SK-N-SH (cell line): ENCODE measurements around the gene SPATA21. TPM values are rescaled to one million over a fixed set of nuclear protein-coding genes. Genes with fewer than 3 reads are reported as not detected.

ENCODE experiments used
- CTCF ChIA-PET: fragments of 300-600, 350-600 bp; formaldehyde crosslinking; extraction: SDS; loops from one replicate; lab custom pipeline; 2021; lab: Yijun Ruan, JAX
- POLR2A ChIA-PET: fragments of 350-600 bp; sonication (Branson Sonifier 250); formaldehyde crosslinking; extraction: SDS; loops from one replicate; lab custom pipeline; 2020; ENCODE audit warnings: antibody characterized with exemption, inconsistent platforms; lab: Yijun Ruan, JAX
- DNase-seq: peaks from one replicate; pipeline ENCODE4 v3.0.0; 2012
- H2AFZ ChIP-seq: fragments of 200-600 bp; sonication (generic); 2 replicates; pipeline ENCODE4 v1.8.1; 2016; ENCODE audit warnings: antibody characterized with exemption, mild to moderate bottlenecking, low read depth
- H3F3A ChIP-seq: fragments of 200-600 bp; sonication (generic); replicated peaks from 2 replicates; pipeline ENCODE3; 2016; ENCODE audit warnings: antibody characterized with exemption, mild to moderate bottlenecking; ENCODE audit not compliant: insufficient read depth
- H3K27ac ChIP-seq, 2 experiments: fragments of 200-500 bp in 1 of 2; fragments of 200-600 bp in 1 of 2; sonication (Bioruptor generic) in 1 of 2; sonication (generic), shearing (Covaris generic) in 1 of 2; 2 replicates each; pipeline versions ENCODE4 v1.5.1 to v1.6.1; 2014 to 2016; ENCODE audit warnings: low read depth in 2 of 2, inconsistent platforms in 1 of 2, low read length in 1 of 2, mild to moderate bottlenecking in 1 of 2, mixed read lengths in 1 of 2
- H3K27me3 ChIP-seq: fragments of 200-600 bp; sonication (generic), shearing (Covaris generic); 2 replicates; pipeline ENCODE4 v1.6.1; 2016; ENCODE audit warnings: mixed run types; ENCODE audit not compliant: insufficient read depth
- H3K36me3 ChIP-seq, 2 experiments: fragments of 200-500 bp in 1 of 2; fragments of 200-600 bp in 1 of 2; sonication (Bioruptor generic) in 1 of 2; sonication (generic) in 1 of 2; replicated peaks in 1 of 2; 2 replicates each; pipeline versions ENCODE3 to v1.5.1; 2014 to 2016; ENCODE audit warnings: low read length in 1 of 2, mild to moderate bottlenecking in 1 of 2; ENCODE audit not compliant: insufficient read depth in 2 of 2, control insufficient read depth in 1 of 2
- H3K4me1 ChIP-seq, 2 experiments: fragments of 200-500 bp in 1 of 2; fragments of 200-600 bp in 1 of 2; sonication (Bioruptor generic) in 1 of 2; sonication (generic), shearing (Covaris generic) in 1 of 2; 2 replicates each; pipeline versions ENCODE4 v1.5.1 to v1.6.1; 2014 to 2016; ENCODE audit warnings: low read depth in 1 of 2, low read length in 1 of 2, mixed run types in 1 of 2; ENCODE audit not compliant: insufficient read depth in 2 of 2, control insufficient read depth in 1 of 2
- H3K4me2 ChIP-seq: fragments of 200-600 bp; sonication (generic), shearing (Covaris generic); 2 replicates; pipeline ENCODE4 v1.6.1; 2017; ENCODE audit warnings: mixed run types
- H3K4me3 ChIP-seq, 2 experiments: fragments of 200-500 bp in 1 of 2; fragments of 200-600 bp in 1 of 2; sonication (Bioruptor generic) in 1 of 2; sonication (generic), shearing (Covaris generic) in 1 of 2; 2 replicates each; pipeline versions ENCODE4 v1.5.1 to v1.8.1; 2014 to 2016; ENCODE audit warnings: low read depth in 2 of 2, inconsistent platforms in 1 of 2, low read length in 1 of 2, mild to moderate bottlenecking in 1 of 2, mixed read lengths in 1 of 2, moderate library complexity in 1 of 2
- H3K79me2 ChIP-seq: fragments of 200-600 bp; sonication (generic); 2 replicates; pipeline ENCODE4 v1.8.1; 2017; ENCODE audit warnings: mild to moderate bottlenecking; ENCODE audit not compliant: insufficient read depth
- H3K9ac ChIP-seq: fragments of 200-600 bp; sonication (generic); 2 replicates; pipeline ENCODE4 v1.6.1; 2017; ENCODE audit warnings: mixed run types
- H3K9me2 ChIP-seq: fragments of 200-600 bp; sonication (generic); 2 replicates; pipeline ENCODE4 v1.6.1; 2017; ENCODE audit warnings: mixed run types
- H3K9me3 ChIP-seq: fragments of 200-600 bp; sonication (generic); 2 replicates; pipeline ENCODE4 v1.6.1; 2017; ENCODE audit warnings: mixed run types, mild to moderate bottlenecking, moderate library complexity
- H4K20me1 ChIP-seq: fragments of 200-600 bp; sonication (generic); 2 replicates; pipeline ENCODE4 v1.6.1; 2017; ENCODE audit warnings: mild to moderate bottlenecking, mixed run types; ENCODE audit not compliant: insufficient read depth
- CHD2 ChIP-seq: fragments of 150-350 bp; IDR thresholded peaks from 2 replicates; pipeline ENCODE4 v1.6.1; 2018; ENCODE audit warnings: low read length; ENCODE audit not compliant: partially characterized antibody
- FOSL2 ChIP-seq: IDR thresholded peaks from 2 replicates; pipeline ENCODE4 v1.4.0; 2012; ENCODE audit warnings: low read depth, mild to moderate bottlenecking, moderate library complexity, borderline replicate concordance
- FOXJ3 ChIP-seq: sonication (generic); formaldehyde crosslinking; IDR thresholded peaks from 2 replicates; pipeline ENCODE4 v1.5.1; 2020; ENCODE audit warnings: mild to moderate bottlenecking, missing genetic modification reagents
- GABPA ChIP-seq: IDR thresholded peaks from 2 replicates; pipeline ENCODE4 v1.4.0; 2012; ENCODE audit warnings: low read depth, mild to moderate bottlenecking
- GATA2 ChIP-seq: sonication (generic); formaldehyde crosslinking; IDR thresholded peaks from 2 replicates; pipeline ENCODE4 v1.5.0; 2020; ENCODE audit warnings: mild to moderate bottlenecking, missing genetic modification reagents
- JUND ChIP-seq: IDR thresholded peaks from 2 replicates; pipeline ENCODE4 v1.4.0; 2012
- RAD21 ChIP-seq: IDR thresholded peaks from 2 replicates; pipeline ENCODE4 v1.6.1; 2012; ENCODE audit warnings: mild to moderate bottlenecking, low read length
- RCOR1 ChIP-seq: fragments of 150-350 bp; IDR thresholded peaks from 2 replicates; pipeline ENCODE4 v1.6.1; 2017; ENCODE audit warnings: antibody characterized with exemption, low read length
- RFX5 ChIP-seq: IDR thresholded peaks from 2 replicates; pipeline ENCODE4 v1.6.1; 2012; ENCODE audit warnings: mild to moderate bottlenecking, improper control_type of control experiment, low read length
- SMC3 ChIP-seq: IDR thresholded peaks from 2 replicates; pipeline ENCODE4 v1.6.1; 2012; ENCODE audit warnings: low read depth, low read length, improper control_type of control experiment
- TCF12 ChIP-seq: IDR thresholded peaks from 2 replicates; pipeline ENCODE4 v1.4.0; 2012
- TEAD4 ChIP-seq: IDR thresholded peaks from 2 replicates; pipeline ENCODE4 v1.4.0; 2012; ENCODE audit warnings: mild to moderate bottlenecking, borderline replicate concordance; ENCODE audit not compliant: insufficient read depth
- WGBS: methylation state at CpG from one replicate; pipeline ENCODE4 v1.1.6; 2017; ENCODE audit warnings: low lambda C conversion rate; 5-methylcytosine and 5-hydroxymethylcytosine counted together
- polyA plus RNA-seq, 3 experiments: library from polyadenylated mRNA; depleted of rRNA; stranded (reverse); fragments of >200 nt; gene quantifications; 2 replicates each; pipeline ENCODE4 v1.2.3, GENCODE V29; 2012
- TF ChIP-seq, protein P1 (sequence below): fragments of 150-350 bp; IDR thresholded peaks from 2 replicates; pipeline ENCODE4 v1.6.1; 2016; ENCODE audit warnings: mild to moderate bottlenecking, low read depth, low read length
- TF ChIP-seq, protein P2 (sequence below): IDR thresholded peaks from 2 replicates; pipeline ENCODE4 v1.4.0; 2012; ENCODE audit warnings: low read depth
- TF ChIP-seq, protein P3 (sequence below): IDR thresholded peaks from 2 replicates; pipeline ENCODE4 v1.4.0; 2012; ENCODE audit warnings: low read depth, borderline replicate concordance
- TF ChIP-seq, protein P4 (sequence below): IDR thresholded peaks from 2 replicates; pipeline ENCODE4 v1.4.0; 2012; ENCODE audit warnings: low read depth, borderline replicate concordance
- TF ChIP-seq, protein P5 (sequence below): fragments of 200-600 bp; sonication (generic); IDR thresholded peaks from 2 replicates; pipeline ENCODE4 v1.6.1; 2017; ENCODE audit warnings: antibody characterized with exemption, mild to moderate bottlenecking, moderate library complexity

The SPATA21 gene
- polyA plus RNA-seq, 1 of the 3 experiments (the other 2 are of a cell fraction) = 0.10 TPM

DNA sequence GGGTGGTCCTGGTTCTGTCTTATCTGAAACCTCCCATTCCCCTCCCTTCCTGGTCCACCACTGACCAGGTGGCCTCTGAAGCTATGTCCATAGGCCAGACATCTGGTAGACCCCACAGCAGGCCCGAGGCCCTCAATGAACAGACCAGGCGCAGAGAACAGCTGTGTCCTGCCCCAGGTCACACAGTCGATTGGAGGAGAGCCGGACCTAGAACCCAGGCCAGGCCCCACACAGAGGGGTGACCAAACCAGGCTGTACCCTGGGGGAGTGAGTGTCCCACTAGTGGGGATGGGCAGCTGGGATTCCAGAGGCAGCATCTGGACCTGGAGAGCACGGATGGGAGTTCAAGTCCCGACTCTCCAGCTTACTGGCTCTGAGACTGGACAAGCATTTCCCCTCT lies 47.7 kb upstream of the SPATA21 start:
- no peaks in the 10 kb centered on the region for H3K9me3 ChIP-seq
- TF ChIP-seq, protein P1, sequence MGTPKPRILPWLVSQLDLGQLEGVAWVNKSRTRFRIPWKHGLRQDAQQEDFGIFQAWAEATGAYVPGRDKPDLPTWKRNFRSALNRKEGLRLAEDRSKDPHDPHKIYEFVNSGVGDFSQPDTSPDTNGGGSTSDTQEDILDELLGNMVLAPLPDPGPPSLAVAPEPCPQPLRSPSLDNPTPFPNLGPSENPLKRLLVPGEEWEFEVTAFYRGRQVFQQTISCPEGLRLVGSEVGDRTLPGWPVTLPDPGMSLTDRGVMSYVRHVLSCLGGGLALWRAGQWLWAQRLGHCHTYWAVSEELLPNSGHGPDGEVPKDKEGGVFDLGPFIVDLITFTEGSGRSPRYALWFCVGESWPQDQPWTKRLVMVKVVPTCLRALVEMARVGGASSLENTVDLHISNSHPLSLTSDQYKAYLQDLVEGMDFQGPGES = no peak
- TF ChIP-seq, protein P2, sequence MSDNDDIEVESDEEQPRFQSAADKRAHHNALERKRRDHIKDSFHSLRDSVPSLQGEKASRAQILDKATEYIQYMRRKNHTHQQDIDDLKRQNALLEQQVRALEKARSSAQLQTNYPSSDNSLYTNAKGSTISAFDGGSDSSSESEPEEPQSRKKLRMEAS = no peak
- TF ChIP-seq FOXJ3 = no peak
- H3K27me3 ChIP-seq = no peaks in the 10 kb centered on the region
- no peaks in the 10 kb centered on the region for H3K79me2 ChIP-seq
- no peaks in the 10 kb centered on the region for H3K9me2 ChIP-seq
- no peaks in the 10 kb centered on the region for H3K4me1 ChIP-seq
- WGBS = 83% methylated on average over 6 of the region's 6 CpGs
- no peak for DNase-seq
- H2AFZ ChIP-seq = no peak overlapping the region
- H3K27ac ChIP-seq = no peak overlapping the region
- H3K9ac ChIP-seq = no peak overlapping the region
- H3K36me3 ChIP-seq = peaks cover 16 to 25% of the 10 kb centered on the region in 2 experiments
- no peaks in the 10 kb centered on the region for H3F3A ChIP-seq
- ChIA-PET CTCF (no interaction called here), POLR2A (no interaction called here)
- H3K4me3 ChIP-seq = no peak overlapping the region
- H4K20me1 ChIP-seq = no peaks in the 10 kb centered on the region
- no peak overlapping the region for H3K4me2 ChIP-seq

DNA sequence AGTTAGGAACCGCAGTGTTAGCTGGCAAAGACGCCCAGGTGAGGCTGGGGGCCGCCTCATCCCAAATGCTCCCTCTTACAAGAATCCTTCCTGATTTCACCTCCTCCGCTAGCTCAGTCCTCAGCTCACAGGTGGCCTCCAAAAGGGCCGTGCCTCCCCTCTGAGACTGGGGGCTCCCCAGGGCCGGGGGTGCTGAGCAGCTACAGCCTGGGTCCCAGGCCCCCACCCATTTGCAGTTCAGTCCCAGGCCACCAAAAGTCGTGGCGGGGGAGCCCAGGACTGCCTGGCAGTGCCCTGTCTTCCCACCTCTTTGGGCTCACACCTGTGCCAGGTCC lies 47.2 kb upstream of the SPATA21 start:
- no peak overlapping the region for H2AFZ ChIP-seq
- no peak for DNase-seq
- H3K9me2 ChIP-seq = no peaks in the 10 kb centered on the region
- TF ChIP-seq, protein P3, sequence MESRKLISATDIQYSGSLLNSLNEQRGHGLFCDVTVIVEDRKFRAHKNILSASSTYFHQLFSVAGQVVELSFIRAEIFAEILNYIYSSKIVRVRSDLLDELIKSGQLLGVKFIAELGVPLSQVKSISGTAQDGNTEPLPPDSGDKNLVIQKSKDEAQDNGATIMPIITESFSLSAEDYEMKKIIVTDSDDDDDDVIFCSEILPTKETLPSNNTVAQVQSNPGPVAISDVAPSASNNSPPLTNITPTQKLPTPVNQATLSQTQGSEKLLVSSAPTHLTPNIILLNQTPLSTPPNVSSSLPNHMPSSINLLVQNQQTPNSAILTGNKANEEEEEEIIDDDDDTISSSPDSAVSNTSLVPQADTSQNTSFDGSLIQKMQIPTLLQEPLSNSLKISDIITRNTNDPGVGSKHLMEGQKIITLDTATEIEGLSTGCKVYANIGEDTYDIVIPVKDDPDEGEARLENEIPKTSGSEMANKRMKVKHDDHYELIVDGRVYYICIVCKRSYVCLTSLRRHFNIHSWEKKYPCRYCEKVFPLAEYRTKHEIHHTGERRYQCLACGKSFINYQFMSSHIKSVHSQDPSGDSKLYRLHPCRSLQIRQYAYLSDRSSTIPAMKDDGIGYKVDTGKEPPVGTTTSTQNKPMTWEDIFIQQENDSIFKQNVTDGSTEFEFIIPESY = no peak
- TF ChIP-seq, protein P4, sequence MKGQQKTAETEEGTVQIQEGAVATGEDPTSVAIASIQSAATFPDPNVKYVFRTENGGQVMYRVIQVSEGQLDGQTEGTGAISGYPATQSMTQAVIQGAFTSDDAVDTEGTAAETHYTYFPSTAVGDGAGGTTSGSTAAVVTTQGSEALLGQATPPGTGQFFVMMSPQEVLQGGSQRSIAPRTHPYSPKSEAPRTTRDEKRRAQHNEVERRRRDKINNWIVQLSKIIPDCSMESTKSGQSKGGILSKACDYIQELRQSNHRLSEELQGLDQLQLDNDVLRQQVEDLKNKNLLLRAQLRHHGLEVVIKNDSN = no peak
- TF ChIP-seq GABPA (no peak), GATA2 (no peak), SMC3 (no peak), RAD21 (no peak), CHD2 (no peak), FOSL2 (no peak), TCF12 (no peak), JUND (no peak), RFX5 (no peak), RCOR1 (no peak), TEAD4 (no peak)
- TF ChIP-seq, protein P5, sequence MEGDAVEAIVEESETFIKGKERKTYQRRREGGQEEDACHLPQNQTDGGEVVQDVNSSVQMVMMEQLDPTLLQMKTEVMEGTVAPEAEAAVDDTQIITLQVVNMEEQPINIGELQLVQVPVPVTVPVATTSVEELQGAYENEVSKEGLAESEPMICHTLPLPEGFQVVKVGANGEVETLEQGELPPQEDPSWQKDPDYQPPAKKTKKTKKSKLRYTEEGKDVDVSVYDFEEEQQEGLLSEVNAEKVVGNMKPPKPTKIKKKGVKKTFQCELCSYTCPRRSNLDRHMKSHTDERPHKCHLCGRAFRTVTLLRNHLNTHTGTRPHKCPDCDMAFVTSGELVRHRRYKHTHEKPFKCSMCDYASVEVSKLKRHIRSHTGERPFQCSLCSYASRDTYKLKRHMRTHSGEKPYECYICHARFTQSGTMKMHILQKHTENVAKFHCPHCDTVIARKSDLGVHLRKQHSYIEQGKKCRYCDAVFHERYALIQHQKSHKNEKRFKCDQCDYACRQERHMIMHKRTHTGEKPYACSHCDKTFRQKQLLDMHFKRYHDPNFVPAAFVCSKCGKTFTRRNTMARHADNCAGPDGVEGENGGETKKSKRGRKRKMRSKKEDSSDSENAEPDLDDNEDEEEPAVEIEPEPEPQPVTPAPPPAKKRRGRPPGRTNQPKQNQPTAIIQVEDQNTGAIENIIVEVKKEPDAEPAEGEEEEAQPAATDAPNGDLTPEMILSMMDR = no peak
- TF ChIP-seq, protein P1 = no peak
- no peak overlapping the region for H3K9ac ChIP-seq
- no peaks in the 10 kb centered on the region for H3K79me2 ChIP-seq
- ChIA-PET CTCF (no interaction called here), POLR2A (no interaction called here)
- H3F3A ChIP-seq = no peaks in the 10 kb centered on the region
- no peak overlapping the region for H3K4me3 ChIP-seq
- no peak overlapping the region for H3K4me2 ChIP-seq
- H3K36me3 ChIP-seq = peaks cover 15 to 24% of the 10 kb centered on the region in 2 experiments
- H4K20me1 ChIP-seq = no peaks in the 10 kb centered on the region
- H3K4me1 ChIP-seq = no peaks in the 10 kb centered on the region
- WGBS = 80% methylated on average over 1 of the region's 8 CpGs
- no peaks in the 10 kb centered on the region for H3K27me3 ChIP-seq
- H3K27ac ChIP-seq = no peak overlapping the region
- no peaks in the 10 kb centered on the region for H3K9me3 ChIP-seq
